ENCODE results near the gene NEMP2.

The NEMP2 gene

DNA sequence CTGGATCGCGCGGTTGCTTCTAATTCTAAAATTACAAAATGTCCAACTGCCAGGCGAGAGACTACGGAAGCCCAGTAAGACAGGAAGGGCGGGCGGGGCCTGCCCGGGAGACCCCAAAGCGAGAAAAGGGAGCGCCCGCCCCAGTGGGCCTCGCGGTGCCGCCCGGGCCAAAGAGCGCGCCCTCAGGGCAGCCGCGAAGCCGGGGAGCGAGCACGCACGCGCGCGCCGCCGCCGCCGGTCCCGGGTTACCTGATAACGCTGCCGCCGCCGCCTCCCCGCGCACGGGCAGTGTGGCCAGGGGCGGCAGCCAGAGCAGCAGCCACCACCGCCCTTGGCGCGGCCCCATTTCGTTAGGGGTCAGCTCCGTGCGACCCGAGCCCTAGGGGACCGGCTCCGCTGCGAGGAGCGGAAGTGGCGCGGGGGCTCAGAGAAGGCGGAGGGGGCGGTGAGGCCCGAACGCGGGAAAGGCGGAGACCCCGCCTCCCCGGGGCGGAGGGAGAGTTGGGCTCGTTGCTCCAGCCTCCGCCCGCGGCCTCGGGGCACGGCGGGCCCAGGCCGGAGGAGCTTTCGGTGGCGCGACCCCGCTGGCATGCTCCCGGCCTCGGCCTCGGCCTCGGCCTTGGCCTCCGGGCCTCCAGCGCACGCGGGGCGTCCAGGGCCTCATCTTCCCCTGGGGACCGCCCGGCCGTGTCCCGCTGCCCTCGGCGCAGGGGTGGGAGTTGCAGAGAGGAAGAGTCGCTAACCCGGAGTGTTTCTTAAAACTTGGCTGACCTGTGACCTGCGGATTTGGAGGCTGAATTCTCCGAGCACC lies at the start of gene NEMP2:
TSS of gene NEMP2 (minus strand) at position 413 of the 811 bp plus-strand sequence. CDS start at position 346, 67 bp downstream.
- peak; percentile 90 for DNase-seq (ENCODE audit: low spot score)

DNA sequence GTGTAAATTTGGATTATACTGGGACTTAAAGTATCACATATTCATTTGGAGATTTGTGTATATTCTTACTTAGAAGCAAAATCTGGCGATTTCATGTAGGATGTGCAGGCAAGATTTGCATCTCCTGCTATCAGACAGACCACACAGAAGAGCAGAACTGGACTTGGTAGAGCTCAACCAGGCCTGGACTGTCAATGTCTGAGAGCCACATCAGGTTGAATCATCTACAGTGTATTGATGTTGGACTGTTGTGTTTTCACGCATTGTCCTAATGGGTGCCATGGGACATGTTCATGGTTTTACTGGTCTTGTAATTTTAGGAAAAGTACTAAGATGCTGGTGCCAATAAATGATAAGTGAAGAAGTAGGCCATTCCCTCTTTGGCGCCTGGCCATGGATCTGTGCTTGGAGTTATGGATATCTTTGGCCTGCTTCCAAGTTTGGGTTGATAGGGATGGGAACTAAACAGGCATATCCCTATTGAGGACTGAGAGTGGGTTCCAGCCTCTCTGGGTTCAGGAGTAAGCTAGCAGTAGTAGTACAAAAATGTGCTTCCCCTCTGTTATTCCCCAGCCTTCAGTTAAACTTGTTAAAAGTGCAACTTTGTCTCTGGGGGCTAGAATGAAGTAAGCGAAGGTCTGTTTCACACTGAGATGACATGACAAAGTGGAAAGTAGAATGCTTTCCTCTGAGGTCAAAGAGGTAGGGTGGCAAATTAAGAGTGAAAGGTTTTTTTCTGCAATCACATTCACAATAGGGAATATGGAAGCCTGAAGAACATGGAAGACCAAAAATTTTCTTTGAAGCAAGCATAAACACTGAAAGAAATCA lies 49.2 kb upstream of the NEMP2 start:
- no peak for DNase-seq (ENCODE audit: low spot score)

GRCh38 chr2:190582736-190583506 lies 48.4 kb upstream of the NEMP2 start:
- DNase-seq (ENCODE audit: low spot score) = no peak

DNA sequence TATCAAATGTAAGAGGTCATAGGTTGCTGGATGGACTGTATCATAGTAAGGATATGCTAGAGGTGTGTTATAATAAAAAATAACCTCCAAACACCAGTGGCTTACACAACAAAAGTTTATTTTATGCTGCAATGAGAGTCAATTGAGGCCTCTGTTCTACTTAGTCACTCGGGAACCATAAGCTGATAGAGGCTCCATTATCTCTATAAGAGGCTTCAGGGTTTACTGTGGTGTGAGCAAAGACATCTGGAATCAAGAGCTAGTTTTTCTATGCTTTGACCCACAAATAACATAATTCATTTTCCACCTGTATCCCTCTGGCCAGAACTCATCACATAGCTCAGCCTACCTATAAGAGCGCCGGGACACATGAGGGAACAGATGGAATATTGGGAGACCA lies 47.5 kb upstream of the NEMP2 start:
- no peak for DNase-seq (ENCODE audit: low spot score)

DNA sequence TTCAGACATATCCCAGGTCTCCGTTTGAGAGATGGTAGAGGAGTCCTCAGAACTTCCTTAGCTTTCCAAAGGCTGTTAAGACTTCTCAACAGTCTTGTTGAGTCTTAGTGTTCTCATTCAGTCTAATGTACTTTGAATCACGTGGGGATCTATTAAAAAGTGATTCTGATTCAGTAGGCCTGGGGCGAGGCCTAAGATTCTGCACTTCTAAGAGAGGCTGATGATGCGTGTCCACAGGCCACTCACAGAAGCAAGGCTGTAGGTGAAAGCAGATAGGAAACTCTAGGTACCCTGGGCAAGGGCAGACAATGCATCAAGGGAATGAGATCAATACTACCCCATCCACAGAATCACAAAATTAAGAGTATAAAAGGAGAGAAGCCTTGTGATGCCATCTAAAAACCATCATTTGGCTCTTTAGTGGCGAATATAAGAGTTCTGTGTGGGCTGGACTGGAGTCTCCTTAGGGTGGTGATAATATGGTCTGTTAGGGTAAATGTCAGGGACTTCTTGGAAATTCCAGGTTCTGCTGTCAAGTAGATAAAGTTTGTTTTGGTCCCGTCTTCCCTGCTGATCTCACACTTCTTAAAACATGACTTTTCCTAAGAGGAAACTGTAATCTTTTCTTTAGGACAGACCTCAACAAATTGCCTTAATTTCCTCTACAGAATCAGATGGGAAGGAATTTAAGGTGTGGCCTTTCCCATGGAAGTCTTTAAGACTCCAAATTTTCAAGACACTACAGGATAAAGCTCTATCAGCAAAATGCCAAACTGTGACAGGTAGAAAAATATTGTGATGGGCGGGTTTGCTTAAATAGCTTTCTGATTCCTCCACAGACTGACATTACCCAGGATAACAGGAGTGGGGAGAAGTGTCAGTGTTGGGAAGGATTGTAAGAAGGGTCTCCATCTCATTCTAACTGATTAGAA lies 45.7 kb upstream of the NEMP2 start:
- no peak for DNase-seq (ENCODE audit: low spot score)

GRCh38 chr2:190579058-190579410 lies 44.5 kb upstream of the NEMP2 start:
- no peak for DNase-seq (ENCODE audit: low spot score)

DNA sequence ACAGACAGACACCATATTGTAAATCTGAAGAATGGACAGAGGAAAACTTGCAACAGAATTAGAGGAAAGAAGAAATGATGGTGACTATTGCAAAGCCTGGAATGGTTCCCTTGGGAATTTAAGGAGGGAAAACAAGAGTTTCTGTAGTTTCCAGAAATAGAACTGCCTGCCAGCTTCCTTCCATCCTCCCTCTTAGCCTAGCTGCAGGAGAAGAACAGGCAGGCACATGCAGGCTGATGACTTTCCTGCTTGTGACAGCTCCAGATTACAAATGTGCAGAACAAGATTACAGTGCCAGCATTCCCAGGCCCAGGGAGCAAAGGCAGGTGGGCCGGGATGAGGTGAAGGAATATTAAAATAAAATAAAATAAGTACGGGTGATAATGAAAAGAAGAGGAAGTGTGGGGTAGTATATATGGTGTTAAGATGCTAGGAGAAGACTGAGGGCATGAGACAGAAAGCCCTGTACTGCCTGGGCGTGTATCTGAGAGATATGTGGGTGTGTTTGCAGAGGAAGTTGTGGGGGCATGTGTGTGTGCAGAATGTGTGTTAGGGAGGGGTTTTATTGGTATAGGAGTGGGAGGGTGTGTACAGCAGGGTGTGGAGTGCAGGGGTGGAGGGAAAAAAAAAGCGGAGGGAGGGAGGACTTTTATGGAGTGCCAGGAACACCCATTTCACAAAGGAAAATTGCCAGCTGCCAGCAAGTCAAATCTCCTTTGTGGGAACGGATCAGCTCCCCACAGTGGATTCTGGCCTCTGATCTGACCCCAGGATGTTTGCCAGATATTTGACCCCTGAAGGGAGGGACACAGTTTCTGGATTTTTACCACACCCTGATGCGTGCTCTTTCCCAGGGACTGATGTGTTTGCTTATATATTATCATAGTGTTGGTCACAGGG lies 43.9 kb upstream of the NEMP2 start:
- DNase-seq (ENCODE audit: low spot score) = no peak

- DNase-seq (ENCODE audit: low spot score) = no peak
Measured at GRCh38 chr2:190576573-190576972, 42.1 kb upstream of the NEMP2 start.

GRCh38 chr2:190575263-190575662 lies 40.7 kb upstream of the NEMP2 start:
- no peak for DNase-seq (ENCODE audit: low spot score)

- no peak for DNase-seq (ENCODE audit: low spot score)
Measured at GRCh38 chr2:190574169-190574568, 39.6 kb upstream of the NEMP2 start.

GRCh38 chr2:190572246-190572645 lies 37.7 kb upstream of the NEMP2 start:
- DNase-seq (ENCODE audit: low spot score) = no peak

DNA sequence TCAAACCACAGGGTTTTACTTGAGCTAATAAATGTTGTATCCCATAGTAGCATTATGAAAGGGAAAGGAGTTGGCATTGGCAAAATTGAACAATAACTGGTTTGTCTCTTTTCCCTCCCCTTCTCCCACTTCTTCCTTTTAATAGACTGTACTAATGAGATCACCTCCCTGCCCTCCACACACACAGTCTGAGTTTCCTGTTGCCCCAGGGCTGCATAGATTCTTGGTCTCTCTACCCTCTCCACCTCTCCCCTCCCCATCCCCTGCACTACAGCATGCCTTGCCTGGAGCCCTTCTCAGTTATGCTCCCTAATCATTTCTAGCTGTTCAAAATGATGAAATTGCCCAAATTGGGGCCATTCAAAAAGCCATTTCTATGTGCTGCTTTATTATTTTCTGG lies 37.2 kb upstream of the NEMP2 start:
- no peak for DNase-seq (ENCODE audit: low spot score)

DNA sequence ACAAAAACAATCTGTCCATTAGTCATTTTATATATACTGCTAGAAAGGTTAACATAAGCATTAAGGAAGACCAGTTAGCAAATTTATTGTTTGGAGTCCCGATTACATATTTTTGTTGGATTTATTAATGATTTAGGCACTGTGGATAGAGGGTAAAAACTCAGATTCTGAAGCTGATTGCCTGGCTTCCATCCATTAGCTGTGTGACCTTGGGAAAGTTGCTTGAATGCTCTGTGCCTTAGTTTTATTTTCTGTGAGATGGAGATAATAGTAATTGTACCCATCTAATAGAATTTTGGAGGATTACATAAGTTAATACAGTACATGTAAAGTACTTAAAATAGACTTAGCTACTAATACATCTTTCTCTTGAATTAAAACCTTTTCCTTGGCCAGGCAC lies 36.3 kb upstream of the NEMP2 start:
- no peak for DNase-seq (ENCODE audit: low spot score)

GRCh38 chr2:190569994-190570755 lies 35.7 kb upstream of the NEMP2 start:
- no peak for DNase-seq (ENCODE audit: low spot score)

GRCh38 chr2:190564838-190565237 lies 30.3 kb upstream of the NEMP2 start:
- DNase-seq (ENCODE audit: low spot score) = no peak

DNA sequence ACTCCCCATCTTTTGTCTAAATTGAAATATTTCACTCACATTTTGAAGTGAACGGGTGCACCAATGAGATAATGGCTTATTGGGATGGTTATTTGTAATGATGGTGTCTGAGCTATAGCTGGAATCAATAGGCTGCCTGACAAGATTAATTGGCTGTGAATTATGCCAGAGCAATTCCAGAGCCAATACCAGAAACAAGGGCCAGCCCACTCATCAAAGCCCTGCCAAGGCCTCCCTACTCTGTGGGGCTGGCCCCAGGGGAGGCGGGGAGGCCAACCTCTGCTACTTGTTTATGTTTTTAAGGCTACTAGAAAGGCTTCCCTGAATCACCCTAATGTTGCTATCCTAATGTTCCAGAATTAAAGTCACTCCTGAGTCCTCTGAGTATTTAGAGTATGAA lies 29.1 kb upstream of the NEMP2 start:
- DNase-seq (ENCODE audit: low spot score) = no peak

GRCh38 chr2:190563109-190563508 lies 28.6 kb upstream of the NEMP2 start:
- DNase-seq (ENCODE audit: low spot score) = no peak

- DNase-seq (ENCODE audit: low spot score) = no peak
Measured at GRCh38 chr2:190562121-190562520, 27.6 kb upstream of the NEMP2 start.

- DNase-seq (ENCODE audit: low spot score) = no peak
Measured at GRCh38 chr2:190561094-190561493, 26.6 kb upstream of the NEMP2 start.

All from NAMALWA (cell line).